Gastrocnemius medialis (tissue), 4 donors: ENCODE results near the gene CDC42.

Experiments
- POLR2A ChIP-seq, 2 donors: fragments of 450-650 bp; IDR thresholded peaks; one replicate each; pipeline ENCODE4 v1.6.1; 2017; ENCODE audit warnings: antibody characterized with exemption in 2 of 2, mild to moderate bottlenecking in 2 of 2, moderate library complexity in 2 of 2
- TF ChIP-seq, protein P1 (sequence below), 5 experiments: fragments of 450-650 bp in 3 of 5; fragments of 200-600 bp in 2 of 5; sonication (generic) in 2 of 5; IDR thresholded peaks in 4 of 5; conservative IDR thresholded peaks in 1 of 5; 1 replicate in 4 of 5; 2 replicates in 1 of 5; pipeline ENCODE4 v1.5.1; 2016 to 2019; ENCODE audit warnings: antibody characterized with exemption in 5 of 5, mild to moderate bottlenecking in 3 of 5, moderate library complexity in 3 of 5

DNA sequence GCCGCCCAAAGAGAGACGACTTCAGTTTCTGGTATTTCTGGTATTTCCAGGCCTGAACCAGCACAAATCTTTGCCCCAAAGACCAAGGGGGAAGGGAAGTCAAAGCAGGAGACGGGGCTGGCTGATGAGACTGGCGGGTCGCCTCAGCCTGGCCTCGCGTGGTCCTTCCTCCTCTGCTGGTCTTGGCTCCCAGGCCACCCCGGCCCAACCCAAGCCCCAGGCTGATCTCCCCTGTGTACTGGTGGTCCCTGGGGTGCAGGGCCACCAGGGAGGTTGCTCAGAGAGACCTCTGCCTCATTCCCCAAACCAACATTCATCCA lies 70.5 kb downstream of the CDC42 start:
- TF ChIP-seq, protein P1, sequence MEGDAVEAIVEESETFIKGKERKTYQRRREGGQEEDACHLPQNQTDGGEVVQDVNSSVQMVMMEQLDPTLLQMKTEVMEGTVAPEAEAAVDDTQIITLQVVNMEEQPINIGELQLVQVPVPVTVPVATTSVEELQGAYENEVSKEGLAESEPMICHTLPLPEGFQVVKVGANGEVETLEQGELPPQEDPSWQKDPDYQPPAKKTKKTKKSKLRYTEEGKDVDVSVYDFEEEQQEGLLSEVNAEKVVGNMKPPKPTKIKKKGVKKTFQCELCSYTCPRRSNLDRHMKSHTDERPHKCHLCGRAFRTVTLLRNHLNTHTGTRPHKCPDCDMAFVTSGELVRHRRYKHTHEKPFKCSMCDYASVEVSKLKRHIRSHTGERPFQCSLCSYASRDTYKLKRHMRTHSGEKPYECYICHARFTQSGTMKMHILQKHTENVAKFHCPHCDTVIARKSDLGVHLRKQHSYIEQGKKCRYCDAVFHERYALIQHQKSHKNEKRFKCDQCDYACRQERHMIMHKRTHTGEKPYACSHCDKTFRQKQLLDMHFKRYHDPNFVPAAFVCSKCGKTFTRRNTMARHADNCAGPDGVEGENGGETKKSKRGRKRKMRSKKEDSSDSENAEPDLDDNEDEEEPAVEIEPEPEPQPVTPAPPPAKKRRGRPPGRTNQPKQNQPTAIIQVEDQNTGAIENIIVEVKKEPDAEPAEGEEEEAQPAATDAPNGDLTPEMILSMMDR (IDR thresholded peaks at IDR 0.05 in 4 of 5, conservative IDR thresholded peaks at IDR 0.05 in 1 of 5), result no peak
- TF ChIP-seq POLR2A (IDR thresholded peaks at IDR 0.05), result no peak
